GM21825 (cell line): Measurements from ENCODE around the gene PCCA.

ENCODE experiments used
- ATAC-seq: cut with Tn5 transposase; IDR thresholded peaks from one replicate; pipeline ENCODE4 v1.9.1; 2021; ENCODE audit warnings: mild to moderate bottlenecking, moderate library complexity; ENCODE audit not compliant: unreplicated experiment

The PCCA gene

DNA sequence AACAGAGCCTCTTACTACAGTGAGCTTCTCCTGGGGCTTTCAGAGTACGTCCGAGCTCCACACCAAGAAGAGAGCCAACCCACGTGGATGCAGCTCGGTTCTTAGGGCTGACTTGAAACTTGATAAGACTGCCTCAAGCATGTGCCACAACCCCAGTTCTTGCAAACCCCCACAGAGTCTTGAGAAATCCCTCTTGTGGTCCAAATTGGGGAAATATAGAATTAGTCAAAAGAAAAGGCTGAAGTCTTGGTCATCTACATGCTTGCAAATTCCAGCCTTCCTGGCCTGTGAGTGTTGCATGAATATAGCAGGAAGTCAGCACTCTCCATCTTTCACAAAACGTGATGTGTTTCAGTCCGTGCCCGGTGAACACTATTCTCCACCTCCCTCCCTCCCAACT is 404.5 kb downstream of the PCCA start:
- no peak for ATAC-seq

DNA sequence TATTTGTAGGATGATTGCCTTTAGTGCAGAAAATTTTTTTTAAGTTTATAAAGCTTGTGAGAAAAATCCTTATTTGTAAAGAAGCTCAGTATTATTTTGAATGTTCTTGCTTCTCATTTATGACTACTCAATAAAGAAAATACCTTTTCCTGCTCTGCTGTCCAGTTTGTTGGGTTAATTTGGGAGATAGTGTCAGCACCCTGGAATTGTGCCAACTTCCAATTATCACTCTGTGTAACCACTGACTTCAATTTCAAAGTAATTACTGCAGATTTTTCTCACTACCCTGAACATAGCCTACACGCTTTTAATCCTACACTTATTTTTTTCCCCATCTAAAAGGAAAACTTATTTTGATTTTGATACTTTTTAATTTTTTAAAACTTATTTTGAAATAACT is 406.6 kb downstream of the PCCA start:
- ATAC-seq: no peak

DNA sequence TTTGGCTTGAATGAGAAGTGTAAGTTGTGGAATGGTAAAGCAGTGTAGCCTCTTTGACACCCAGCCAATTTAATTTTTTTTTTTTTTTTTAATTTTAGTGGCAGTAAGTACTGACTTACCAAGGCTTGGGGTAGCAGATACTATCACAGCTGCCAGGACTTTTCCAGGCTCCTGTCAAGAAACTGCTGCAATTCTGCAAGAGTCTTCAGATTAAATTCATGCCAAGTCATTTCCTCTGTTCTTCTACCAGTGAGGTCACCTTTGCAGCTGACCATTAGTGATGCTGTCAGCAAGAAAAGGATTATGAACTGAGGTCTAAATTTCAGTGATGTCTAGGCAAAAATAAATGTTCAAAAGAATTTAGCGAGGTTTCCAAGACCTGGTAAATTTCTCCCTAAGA is 408.5 kb downstream of the PCCA start:
- ATAC-seq: no peak

DNA sequence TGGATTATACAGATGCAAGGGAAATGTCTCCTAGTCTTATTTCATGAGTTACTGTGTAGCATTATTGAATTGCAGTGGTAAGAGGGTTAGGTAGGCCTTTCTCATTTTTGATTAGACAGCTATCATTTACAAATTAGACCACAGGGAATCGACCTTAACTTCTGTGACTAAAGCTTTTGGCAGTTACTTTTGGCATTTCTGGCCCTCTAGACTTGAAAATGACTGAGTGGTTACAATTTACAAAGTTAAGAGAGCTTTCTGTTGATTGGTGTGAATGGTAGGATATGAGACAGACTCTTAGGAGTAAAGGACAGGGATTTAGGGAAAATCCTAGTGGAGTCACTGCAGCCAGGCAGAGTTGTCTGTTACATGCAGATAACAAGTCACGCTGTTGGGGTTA is 413.6 kb downstream of the PCCA start:
- no peak for ATAC-seq

DNA sequence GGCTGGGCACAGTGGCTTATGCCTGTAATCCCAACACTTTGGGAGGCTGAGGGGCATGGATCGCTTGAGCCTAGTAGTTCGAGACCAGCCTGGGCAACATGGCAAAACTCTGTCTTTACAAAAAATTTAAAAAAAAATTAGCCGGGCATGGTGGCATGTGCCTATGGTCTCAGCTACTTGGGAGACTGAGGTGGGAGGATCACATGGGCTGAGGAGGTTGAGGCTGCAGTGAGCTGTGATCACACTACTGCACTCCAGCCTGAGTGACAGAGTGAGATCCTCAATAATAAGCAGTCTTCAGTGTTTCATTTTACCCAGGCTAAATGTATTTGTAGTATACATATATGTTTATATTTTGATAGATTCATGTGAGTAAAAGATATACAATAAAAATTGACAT is 414.7 kb downstream of the PCCA start:
- no peak for ATAC-seq

DNA sequence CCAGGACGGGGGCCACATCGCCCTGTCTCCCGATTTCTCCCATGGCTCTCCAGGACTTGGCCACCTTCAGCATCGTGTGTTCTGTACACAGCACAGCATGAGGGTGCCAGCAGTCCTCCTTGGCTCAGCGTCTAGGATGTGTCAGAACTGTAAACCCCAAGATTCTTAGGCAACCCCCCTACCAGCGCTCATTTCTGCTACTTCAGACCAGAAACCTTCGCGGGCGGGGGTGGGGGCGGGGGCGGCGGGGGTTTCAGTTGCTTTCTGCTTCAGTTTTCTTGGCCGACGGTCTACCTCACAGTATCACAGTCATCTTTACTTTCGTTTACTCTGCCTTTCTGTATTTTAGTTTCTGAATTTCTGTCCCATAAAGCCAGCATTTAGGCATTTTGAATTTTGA is 417.3 kb downstream of the PCCA start:
- no peak for ATAC-seq

DNA sequence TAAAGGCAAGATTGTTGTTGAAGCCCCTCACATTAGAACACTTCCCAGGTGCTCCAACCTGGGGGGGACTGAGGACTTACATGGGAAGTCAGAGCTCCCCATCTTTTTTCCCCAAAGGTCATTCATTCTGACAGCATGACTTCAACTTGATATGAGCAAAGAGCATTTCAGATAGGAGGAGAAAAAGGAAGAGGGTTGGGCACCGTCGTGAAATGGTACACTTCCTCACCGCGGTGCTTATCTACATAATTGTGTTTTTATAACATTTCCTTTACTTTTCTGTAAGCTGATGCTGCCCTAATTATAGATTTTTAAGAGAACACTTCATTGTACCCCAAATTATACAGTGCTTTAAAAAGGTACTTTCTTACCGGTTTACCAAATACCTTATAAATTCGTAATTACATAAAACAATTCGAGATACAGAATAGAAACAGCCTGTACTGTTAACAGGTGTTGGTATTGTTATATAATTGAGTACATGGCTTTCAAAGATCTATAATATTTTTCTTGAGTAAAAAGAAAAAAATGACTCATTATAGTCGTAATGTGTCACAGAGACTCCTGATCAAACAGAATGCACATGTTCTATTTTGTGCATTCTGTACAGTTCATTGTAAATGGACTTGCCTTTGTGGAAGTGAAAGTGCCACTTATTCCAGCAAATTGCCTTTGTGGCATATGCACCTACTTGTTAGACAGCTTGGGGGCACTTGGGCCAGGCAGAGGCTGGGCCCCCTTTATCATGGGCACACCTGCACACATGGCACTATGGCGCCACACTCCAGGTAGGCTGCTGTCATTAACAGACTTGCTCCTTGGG is 417.9 kb downstream of the PCCA start:
- no peak for ATAC-seq

DNA sequence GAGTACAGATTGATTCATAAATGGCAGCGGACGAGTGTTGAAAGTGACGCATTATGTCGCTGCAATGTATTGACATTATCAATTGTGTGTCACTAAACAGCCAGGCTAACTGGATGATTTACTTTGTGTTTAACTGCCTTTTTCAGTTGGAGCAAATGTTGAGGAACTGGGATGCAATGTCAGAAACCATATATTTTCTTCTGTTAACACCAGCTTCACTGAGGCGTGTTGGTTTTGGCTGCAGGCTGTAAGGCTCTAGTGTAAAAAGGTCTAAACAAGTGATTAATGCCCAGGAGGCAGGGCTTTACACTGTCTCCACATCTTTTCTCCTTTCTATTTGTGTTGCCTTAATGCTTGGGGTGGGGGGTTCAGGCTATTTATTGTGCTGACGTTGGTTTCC is 419.6 kb downstream of the PCCA start:
- no peak for ATAC-seq

DNA sequence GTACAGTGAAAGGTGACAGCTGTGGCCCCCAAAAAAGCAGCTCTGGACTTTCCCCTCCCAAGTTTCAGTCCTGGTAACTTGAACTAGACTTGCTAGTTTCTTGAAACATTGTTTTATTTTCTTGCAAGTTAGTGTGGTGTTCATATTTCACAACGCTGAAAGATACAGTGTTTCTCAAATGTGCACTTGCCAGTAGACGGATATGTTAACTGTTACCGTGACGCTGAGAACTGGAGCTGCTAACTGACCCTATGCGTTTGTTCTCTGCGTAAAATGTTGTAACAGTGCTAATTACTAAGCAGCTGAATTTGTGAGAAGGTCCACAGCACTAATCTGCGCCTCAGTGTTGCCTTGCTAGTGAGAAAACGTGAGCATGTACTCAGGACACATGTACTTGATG is 420.1 kb downstream of the PCCA start:
- no peak for ATAC-seq

DNA sequence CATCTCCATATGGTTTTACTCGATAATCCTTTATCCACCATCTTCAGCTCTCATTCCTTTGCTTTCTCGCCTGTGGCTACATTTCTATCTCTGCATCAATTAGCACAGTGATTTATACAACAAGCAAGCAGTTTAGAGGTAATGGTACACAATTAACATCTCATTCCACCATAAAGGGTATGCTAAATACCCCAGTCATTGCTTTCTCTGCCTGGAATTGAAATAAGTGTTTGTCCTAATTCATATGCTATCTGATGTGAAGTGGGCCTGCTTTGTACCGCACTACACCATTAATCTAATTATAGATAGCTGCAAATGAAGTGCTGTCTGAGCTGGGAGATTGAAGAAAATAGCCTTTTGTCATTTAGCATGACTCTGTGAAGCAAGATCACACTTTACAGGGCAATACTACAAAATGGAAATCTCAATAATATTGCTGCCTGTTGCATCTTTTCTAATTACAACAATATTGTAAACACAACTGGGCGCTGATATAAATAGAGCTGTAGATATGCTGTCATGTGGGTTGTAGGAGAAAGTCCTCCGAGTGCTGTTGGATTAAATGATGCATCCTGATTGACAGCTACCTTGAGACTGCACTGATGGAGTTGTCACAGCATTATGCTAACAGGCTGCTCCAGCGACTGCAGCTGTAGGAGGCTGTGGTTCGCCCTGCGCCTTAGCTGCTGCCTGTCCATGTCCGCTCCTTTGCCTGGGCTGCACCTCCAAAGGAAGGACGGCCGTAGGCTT is 421.5 kb downstream of the PCCA start:
- no peak for ATAC-seq

DNA sequence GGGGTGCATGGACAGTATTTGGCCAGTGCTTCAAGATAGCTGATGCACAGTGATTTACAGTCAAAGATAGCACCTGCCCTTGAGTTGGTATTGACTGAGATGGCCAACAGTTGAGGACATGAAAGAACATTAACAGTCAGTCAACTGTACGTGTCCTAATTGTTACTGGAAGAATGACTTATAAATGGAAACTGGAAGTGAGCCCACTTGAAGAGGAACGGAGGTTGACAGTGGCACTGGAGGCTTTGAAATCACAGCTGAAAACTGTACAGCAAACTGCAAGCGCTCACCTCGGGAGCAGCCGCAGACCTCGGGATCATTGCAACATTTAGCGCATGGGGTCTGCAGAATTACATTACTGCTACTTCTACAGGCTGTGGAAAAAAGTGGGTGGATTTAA is 422.6 kb downstream of the PCCA start:
- no peak for ATAC-seq

DNA sequence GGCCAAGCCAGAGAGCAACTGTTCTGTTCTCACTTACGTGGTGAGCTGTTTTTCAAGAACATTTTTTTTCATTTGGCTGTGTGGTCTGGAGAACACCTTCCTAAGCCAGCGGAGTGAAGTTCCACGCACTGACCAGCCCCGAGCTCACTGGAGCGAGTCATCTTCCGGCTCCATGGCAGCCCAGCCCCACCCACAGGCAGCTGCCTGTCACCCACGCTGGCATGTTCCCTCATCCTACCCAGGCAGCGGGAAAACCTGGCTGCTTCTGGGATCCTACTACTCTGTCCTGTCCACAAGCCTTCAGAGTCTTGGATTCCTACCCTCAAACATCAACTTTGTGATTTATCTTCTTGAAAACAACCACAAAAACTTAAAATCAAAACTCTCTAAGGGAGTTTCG is 423.5 kb downstream of the PCCA start:
- no peak for ATAC-seq

DNA sequence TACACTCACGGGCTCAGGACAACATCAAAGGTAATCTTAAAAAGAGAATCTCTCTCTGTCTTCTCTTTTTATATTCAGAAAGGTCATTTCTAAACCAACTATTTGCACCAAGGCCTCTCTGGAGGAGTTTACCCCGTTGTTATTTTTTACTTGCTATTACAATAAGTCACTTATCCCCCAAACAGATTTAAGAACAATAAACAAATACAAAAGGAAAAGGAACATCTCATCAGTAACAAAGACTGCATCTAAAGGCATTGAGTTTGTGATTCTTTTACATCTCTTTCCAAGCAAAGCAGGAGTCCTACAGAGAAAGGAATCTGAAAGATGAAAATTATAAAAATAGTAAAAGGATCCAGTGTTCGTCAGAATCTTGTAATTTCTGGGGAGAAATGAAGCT is 424.3 kb downstream of the PCCA start:
- ATAC-seq: no peak

DNA sequence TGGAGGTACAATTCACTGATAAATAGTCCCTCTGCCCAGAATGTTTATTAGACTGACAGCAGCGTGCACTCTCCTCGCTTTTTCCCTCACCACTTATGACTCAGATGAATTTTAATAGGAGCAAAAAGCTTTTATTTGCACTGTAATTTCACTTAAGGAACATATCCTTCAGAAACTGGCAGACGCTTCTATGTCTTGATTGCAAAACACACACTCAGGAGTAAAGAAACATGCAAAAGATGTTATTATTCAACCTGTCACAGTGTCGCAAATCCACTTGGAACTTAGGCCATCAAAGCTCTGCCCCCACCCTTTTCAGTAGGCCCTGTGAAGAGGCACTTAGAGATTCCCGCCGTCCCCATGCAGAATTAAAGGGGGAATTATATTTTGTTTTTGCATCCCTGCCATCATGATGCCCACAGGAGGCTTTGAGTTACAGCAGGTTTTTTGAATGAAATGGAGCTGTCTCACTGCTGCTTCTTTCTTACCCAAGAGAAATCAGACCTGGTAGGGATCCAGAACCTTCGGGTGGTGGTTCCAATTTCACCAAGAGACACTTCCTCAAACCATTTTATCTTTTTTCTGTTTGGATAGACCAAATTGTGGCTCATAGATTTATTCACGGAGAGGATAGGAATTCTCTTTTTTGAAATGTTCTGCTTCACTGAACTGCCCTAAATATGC is 425.2 kb downstream of the PCCA start:
- no peak for ATAC-seq

DNA sequence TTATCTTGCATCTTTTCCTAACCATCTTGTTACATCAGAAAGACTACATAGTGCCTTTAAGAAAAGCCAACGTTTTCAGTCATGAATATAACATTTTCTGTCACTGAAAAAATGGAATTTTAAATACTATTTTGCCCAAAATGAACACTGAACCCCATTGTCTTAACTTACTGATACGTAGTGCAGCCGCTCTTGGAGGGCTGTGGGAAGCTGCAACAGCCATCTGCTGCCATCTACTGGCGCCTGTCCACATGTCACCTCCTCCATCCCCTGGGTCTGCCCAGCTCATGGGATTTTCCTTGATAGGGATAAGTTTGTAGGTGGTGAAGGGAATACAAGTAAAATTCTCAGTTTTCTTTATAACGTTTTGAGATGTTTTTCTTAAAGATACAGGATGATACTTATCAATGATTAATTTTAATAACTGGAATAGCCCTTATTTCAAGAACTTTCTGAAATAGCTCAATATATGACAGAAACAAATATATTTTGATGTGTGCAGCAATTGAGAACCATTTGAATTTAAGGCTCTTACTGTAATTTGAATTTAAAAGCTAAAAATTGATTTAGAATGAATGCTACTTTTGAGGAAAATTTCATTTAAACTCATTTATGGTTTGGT is 426.0 kb downstream of the PCCA start:
- ATAC-seq: peak; percentile 88

DNA sequence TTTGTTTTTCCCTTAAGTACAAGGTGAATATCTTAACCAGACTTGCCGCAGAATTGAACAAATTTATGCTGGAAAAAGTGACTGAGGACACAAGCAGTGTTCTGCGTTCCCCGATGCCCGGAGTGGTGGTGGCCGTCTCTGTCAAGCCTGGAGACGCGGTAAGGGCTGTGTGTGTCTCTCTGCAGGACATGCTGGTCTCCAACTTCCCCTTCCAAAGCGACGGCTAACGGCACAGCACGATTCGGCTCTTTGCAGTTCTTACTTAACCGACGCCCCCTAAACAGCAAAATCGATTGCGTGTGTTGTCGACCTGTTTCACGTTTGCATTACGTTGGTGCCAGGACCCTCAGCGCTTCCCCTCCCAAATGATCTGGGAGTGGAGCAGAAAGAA is 426.5 kb downstream of the PCCA start:
- no peak for ATAC-seq

DNA sequence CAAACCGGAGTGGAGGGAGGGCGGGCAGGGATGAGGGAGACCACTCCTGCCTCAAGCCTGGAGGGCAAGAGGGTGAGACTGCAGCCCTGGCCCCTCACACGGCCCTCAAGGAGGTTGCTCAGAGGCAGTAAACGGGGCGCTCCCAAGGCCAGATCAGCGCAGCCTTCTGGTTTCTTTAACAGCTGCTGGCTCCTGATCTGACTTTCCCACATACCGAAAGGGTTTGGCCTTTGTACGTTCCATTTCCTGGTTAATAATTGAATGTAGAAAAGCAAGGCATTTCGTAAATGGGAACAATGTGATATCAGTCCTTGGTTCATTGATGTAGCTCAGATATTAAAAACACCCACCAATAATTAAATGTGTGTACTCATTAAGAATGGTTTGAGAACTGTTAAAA is 428.2 kb downstream of the PCCA start:
- ATAC-seq: no peak

DNA sequence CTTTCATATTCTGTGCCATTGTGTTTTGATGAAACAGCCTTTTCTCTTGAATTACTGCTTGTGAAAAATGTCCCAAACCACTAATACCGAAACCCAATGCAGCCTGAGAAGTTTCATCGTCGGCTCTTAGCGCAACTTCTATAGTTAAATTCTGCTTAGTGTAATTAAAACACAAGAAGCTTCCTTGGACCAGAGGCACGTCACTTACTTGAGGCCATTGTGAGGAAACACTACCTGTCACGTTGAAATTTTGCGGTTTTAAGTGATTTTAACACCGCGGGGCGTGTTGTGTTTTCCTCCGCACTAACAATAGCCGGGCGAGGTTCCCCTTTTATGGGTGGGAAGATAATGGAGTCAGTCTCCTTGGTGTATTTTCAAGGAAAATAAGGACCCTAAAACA is 428.8 kb downstream of the PCCA start:
- no peak for ATAC-seq

DNA sequence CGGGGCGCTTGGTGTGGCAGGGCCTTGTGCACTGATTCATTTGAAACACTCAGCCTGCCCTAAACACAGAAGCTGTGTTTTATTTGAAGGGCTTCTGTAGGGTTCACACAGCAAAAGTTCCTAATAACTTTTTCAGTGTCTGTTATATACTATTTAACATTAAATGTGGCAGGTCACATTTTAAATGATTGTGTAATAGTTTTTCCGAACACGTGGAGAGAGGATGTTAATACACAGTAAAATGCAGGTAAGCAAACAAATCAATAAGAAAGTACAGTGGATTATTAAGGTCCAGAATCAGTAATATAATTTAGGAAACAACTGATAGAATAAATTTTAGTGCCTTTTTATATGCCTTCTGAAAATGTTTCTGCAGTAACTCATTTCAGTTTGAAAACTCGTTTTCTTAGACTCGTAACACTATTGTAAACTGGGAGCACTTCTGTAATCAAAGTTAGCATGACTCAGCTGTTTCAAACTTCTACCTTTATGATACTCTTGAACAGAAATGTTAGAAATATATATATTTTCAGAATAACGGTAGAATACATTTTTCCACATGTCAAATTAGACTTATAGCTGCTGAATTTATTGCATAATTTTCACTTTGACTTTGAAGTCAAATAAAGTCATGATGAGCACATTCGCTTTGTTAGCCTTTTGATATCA is 429.6 kb downstream of the PCCA start:
- ATAC-seq: no peak

DNA sequence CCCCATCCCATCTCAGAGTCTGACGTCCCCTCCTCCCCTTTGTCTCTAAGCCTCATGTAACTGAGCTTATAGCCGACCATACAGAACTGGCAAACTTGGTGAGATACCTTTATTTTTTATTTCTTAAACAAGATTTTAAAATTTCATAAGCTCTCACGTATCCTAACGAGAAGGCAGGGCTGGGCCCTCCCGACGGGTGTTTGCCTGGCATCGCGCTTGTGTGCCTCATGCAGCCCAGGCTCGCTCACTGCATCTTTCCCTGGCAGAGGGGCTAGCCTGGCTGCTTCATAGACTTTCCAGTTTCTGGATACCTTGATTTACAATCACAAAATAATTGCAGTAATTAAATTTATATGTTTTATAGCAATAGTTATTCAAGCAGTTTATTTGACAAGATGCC is 430.7 kb downstream of the PCCA start:
- ATAC-seq: no peak
